Measurements from ENCODE around the gene NAALADL2. TPM values are rescaled to one million over a fixed set of nuclear protein-coding genes. Genes with fewer than 3 reads are reported as not detected.

NAALADL2 gene
- total and polyA plus RNA-seq, 2 of the 4 experiments (the other 2 are of a cell fraction) = 3.8 to 19.2 TPM

DNA sequence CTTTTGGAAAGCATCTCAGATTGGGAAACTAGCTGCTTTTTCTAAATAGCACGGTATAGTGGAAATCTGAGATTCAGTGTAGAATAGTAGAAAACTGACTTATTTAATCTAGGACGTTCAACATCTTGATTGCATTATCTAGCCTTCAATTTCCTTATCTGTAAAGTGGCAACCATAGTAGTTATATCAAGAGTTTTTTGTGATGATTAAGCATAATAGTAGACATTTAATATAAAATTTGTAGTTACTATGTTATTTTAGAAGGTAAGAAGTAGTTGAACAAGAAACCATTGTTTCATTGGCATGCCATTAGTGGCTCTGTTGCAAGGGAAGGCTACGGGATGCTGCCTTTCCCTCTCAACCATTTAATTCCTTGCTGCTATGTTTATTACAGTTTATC is 367.3 kb downstream of the NAALADL2 start:
- no peak for DNase-seq
- no peak overlapping the region for H3K9ac ChIP-seq (ENCODE audit: low read depth, low read length)
- intact Hi-C loops (cut with micrococcal nuclease) = no loop called here

More for the DNA sequence above, 367.3 kb downstream of the NAALADL2 start:
- Histone ChIP-seq H3K4me1 (ENCODE audit: control insufficient read depth, insufficient read depth, low read length) (no peaks in the 10 kb centered on the region), H3K23ac (ENCODE audit: low read depth, low read length) (no peak overlapping the region), H2AFZ (replicated peaks; ENCODE audit: low read length, poor library complexity) (no peak overlapping the region), H3K27me3 (ENCODE audit: control insufficient read depth, insufficient read depth, low read length) (no peaks in the 10 kb centered on the region), H2AK5ac (ENCODE audit: low read depth, low read length) (no peak overlapping the region), H3K9me3 (ENCODE audit: control insufficient read depth, insufficient read depth, low read length) (no peaks in the 10 kb centered on the region), H4K20me1 (ENCODE audit: insufficient read depth, low read length) (no peaks in the 10 kb centered on the region), H4K8ac (ENCODE audit: low read depth in 2 of 2, low read length in 2 of 2) (no peak overlapping the region), H3K4ac (ENCODE audit: low read depth, low read length) (no peak overlapping the region), H2BK5ac (ENCODE audit: low read depth, low read length, poor library complexity, severe bottlenecking) (no peak overlapping the region), H2BK20ac (ENCODE audit: low read depth, low read length) (no peak overlapping the region), H3K9me1 (ENCODE audit: insufficient read depth, low read length) (no peaks in the 10 kb centered on the region), H3K18ac (ENCODE audit: low read depth, low read length) (no peak overlapping the region), H3K36me3 (ENCODE audit: control insufficient read depth, insufficient read depth, low read length) (no peaks in the 10 kb centered on the region), H3K79me1 (ENCODE audit: low read depth in 1 of 2, low read length in 2 of 2) (no peaks in the 10 kb centered on the region), H4K5ac (ENCODE audit: low read depth, low read length) (no peak overlapping the region), H4K91ac (ENCODE audit: insufficient read depth, low read depth, low read length) (no peak overlapping the region), H3K4me2 (ENCODE audit: low read depth, low read length) (no peak overlapping the region), H3K14ac (replicated peaks; ENCODE audit: low read depth, low read length) (no peak overlapping the region), H2BK120ac (ENCODE audit: low read depth, low read length) (no peak overlapping the region), H2BK15ac (ENCODE audit: low read depth, low read length) (no peak overlapping the region), H3K4me3 (ENCODE audit: insufficient read depth, low read depth, low read length) (no peak overlapping the region), H2AK9ac (replicated peaks; ENCODE audit: low read depth, low read length, poor library complexity) (no peak overlapping the region), H3K56ac (ENCODE audit: extremely low read depth, insufficient read depth, low read length) (no peak overlapping the region), H3K27ac (ENCODE audit: insufficient read depth, low read length) (no peak overlapping the region)
- POLR2A ChIA-PET (ENCODE audit: unreplicated experiment) = no interaction called here
- TF ChIP-seq MAFK (IDR thresholded peaks at IDR 0.05; ENCODE audit: low read depth, low read length) (peak; percentile 58), MAZ (IDR thresholded peaks at IDR 0.05; ENCODE audit: borderline replicate concordance, low read depth, low read length) (no peak)
- BruUV-seq (replicated peaks) = no TSS peak
- in situ Hi-C loops (cut with MboI; ENCODE audit: low sequenced_read_pairs) = no loop called here
- no CpG with 5 or more reads among the region's 3 CpGs for WGBS, 2 experiments (ENCODE audit: extremely low coverage in 2 of 2, insufficient read length in 1 of 2)
- no peak for ATAC-seq (ENCODE audit: low read depth)
- CTCF ChIA-PET = no interaction called here
- dilution Hi-C loops (cut with HindIII; ENCODE audit: low sequenced_read_pairs, unreplicated experiment) = no loop called here

All from IMR-90 (cell line).